Heart left ventricle (tissue), 16 donors: Measurements from ENCODE around the gene ABCB4. TPM values are rescaled to one million over a fixed set of nuclear protein-coding genes. Genes with fewer than 3 reads are reported as not detected.

Source experiments
- ATAC-seq, 4 donors: fragments of 200-7000 bp; cut with Tn5 transposase; one replicate each; pipeline ENCODE4 v1.9.1; 2020 to 2022; ENCODE audit warnings: moderate library complexity in 4 of 4, mild to moderate bottlenecking in 3 of 4, moderate number of reproducible peaks in 1 of 4
- DNase-seq, 5 donors: peaks; one replicate each; pipeline ENCODE4 v3.0.0-alpha.2; 2020
- H3K27ac ChIP-seq, 12 donors: fragments of 200-600 bp; sonication (generic) in 4 of 12; one replicate each; pipeline versions ENCODE4 v1.5.0 to v1.8.0; 2016 to 2022; ENCODE audit warnings: mild to moderate bottlenecking in 2 of 12
- H3K27me3 ChIP-seq, 9 donors: fragments of 200-600 bp; sonication (generic) in 2 of 9; one replicate each; pipeline versions ENCODE4 v1.5.1 to v1.8.0; 2016 to 2022; ENCODE audit warnings: mild to moderate bottlenecking in 3 of 9
- H3K36me3 ChIP-seq, 9 donors: fragments of 200-600 bp; sonication (generic) in 2 of 9; one replicate each; pipeline versions ENCODE4 v1.5.0 to v1.8.0; 2018 to 2022; ENCODE audit warnings: mild to moderate bottlenecking in 2 of 9
- H3K4me1 ChIP-seq, 12 donors: fragments of 200-600 bp; sonication (generic) in 4 of 12; one replicate each; pipeline versions ENCODE4 v1.5.0 to v1.8.0; 2016 to 2022; ENCODE audit warnings: mild to moderate bottlenecking in 3 of 12
- H3K4me3 ChIP-seq, 12 donors: fragments of 200-600 bp; sonication (generic) in 4 of 12; one replicate each; pipeline versions ENCODE4 v1.5.0 to v1.8.0; 2017 to 2022; ENCODE audit warnings: mild to moderate bottlenecking in 9 of 12, moderate library complexity in 4 of 12
- H3K9me3 ChIP-seq, 12 donors: fragments of 200-600 bp; sonication (generic) in 4 of 12; one replicate each; pipeline versions ENCODE4 v1.5.0 to v1.8.0; 2016 to 2022; ENCODE audit warnings: mild to moderate bottlenecking in 1 of 12
- CTCF ChIP-seq, 12 donors: fragments of 200-600 bp; sonication (generic) in 4 of 12; IDR thresholded peaks; one replicate each; pipeline versions ENCODE4 v1.5.0 to v1.8.0; 2018 to 2022; ENCODE audit warnings: antibody characterized with exemption in 12 of 12, mild to moderate bottlenecking in 5 of 12
- POLR2A ChIP-seq, 2 donors: fragments of 450-650 bp; IDR thresholded peaks; one replicate each; pipeline ENCODE4 v1.6.1; 2017; ENCODE audit warnings: antibody characterized with exemption in 2 of 2, mild to moderate bottlenecking in 2 of 2, moderate library complexity in 2 of 2
- WGBS, 4 donors: extraction: QIAGEN DNeasy Blood & Tissue Kit in 2 of 4; methylation state at CpG; one replicate each; pipeline versions ENCODE4 v1.1.5 to v1.1.7; 2013 to 2018; 5-methylcytosine and 5-hydroxymethylcytosine counted together
- intact Hi-C, 10 donors: fragments of 100-400 bp; cut with DNase I; formaldehyde crosslinking; loops; one replicate each; pipeline versions ENCODE4 v1.11.1 to v1.14.2; 2022
- polyA plus RNA-seq, 2 donors: library from polyadenylated mRNA; stranded (reverse); fragments of 200-250 nt; gene quantifications; one replicate each; pipeline ENCODE4 v1.2.3, GENCODE V29; 2013
- total RNA-seq, 9 donors: library from RNA; depleted of rRNA in 2 of 9; stranded (reverse); fragments of >200 nt in 2 of 9; fragmentation: NEBNext Ultra II Directional in 3 of 9; extraction: Animal tissue kit (Norgen Biotek cat#: 25700) in 3 of 9; gene quantifications; one replicate each; pipeline versions ENCODE4 v1.1.0 to v1.2.4, GENCODE V29; 2016 to 2023
- donor health status: ischemic (EF 13 %, LVEDD 7.1; RV severe dilation, severe dysfunction).
- donor health status: healthy with polysubstance abuse.
- donor health status: DM: no; HTN: yes; CAD: no.
- donor health status: DM: no; HTN: no; CAD: no.
- donor health status: ischemic (EF 25% LVEDD 6.9; RV normal size, moderate dysfunction).
- donor health status: ischemic (EF 25% LVEDD 5.7; RV mildly dilated, moderate dysfunction).
- donor health status: healthy.
- donor health status: DM: yes; HTN: yes; CAD: no.
- donor health status: ischemic (EF 35%, LVEDD 5.7; RV mildly dilated, moderate dysfunction).
- donor health status: nonischemic (EF 11% LVEDD 7.7; RV severe dilation, severe dysfunction).
- donor health status: DM: yes; HTN: yes; CAD: no.
- donor health status: PGD.
- donor health status: ischemic (EF 29% LVEDD 5.4; RV normal size, mild dysfunction).
- donor health status: nonischemic (EF 23%, LVEDD 6.1; RV moderate dilation, normal function).

ABCB4 gene
- total and polyA plus RNA-seq, 11 donors: 0.87 to 9.6 (median 6.8) TPM

- H3K9me3 ChIP-seq: no peaks in the 10 kb centered on the region
- peaks cover 0 to 6% (median 0%) of the 10 kb centered on the region in 9 donors for H3K36me3 ChIP-seq
- 76 to 85% (median 83%) methylated on average over 5 of the region's 5 CpGs for WGBS, 4 donors
- no peak for ATAC-seq
- no peak for TF ChIP-seq POLR2A (IDR thresholded peaks at IDR 0.05)
- no peak for TF ChIP-seq CTCF (IDR thresholded peaks at IDR 0.05)
- DNase-seq: no peak
- no peak overlapping the region for H3K4me3 ChIP-seq
- H3K27me3 ChIP-seq: no peaks in the 10 kb centered on the region
- peaks cover 0 to 5% (median 0%) of the 10 kb centered on the region in 12 donors for H3K4me1 ChIP-seq
- intact Hi-C loops: loop anchor here (2.0 to 10.0 kb wide), 7 partner anchors 31 to 662 kb away; partner anchors contain the start of gene ABCB4 (in 1 of the 10)
- H3K27ac ChIP-seq: no peak overlapping the region
Observed at GRCh38 chr7:87505557-87506245, 30.2 kb upstream of the ABCB4 start.

- 86 to 90% (median 88%) methylated on average over 5 of the region's 5 CpGs for WGBS, 4 donors
- DNase-seq (no peak), ATAC-seq (no peak)
- H3K9me3 ChIP-seq: no peaks in the 10 kb centered on the region
- intact Hi-C loops: loop anchor here in 9 of 10 donors (5.0 to 10.0 kb wide), 6 partner anchors 193 to 662 kb away; no protein-coding TSS in a partner anchor
- peaks cover 0 to 6% (median 0%) of the 10 kb centered on the region in 9 donors for H3K36me3 ChIP-seq
- TF ChIP-seq CTCF (IDR thresholded peaks at IDR 0.05) (no peak), POLR2A (IDR thresholded peaks at IDR 0.05) (no peak)
- no peaks in the 10 kb centered on the region for H3K27me3 ChIP-seq
- H3K4me3 ChIP-seq: no peak overlapping the region
- H3K27ac ChIP-seq: no peak overlapping the region
- H3K4me1 ChIP-seq: peaks cover 0 to 5% (median 0%) of the 10 kb centered on the region in 12 donors
Observed at GRCh38 chr7:87505122-87505521, 29.6 kb upstream of the ABCB4 start.

GRCh38 chr7:87499494-87499893 lies 24.0 kb upstream of the ABCB4 start:
- peaks cover 0 to 3% (median 0%) of the 10 kb centered on the region in 12 donors for H3K9me3 ChIP-seq
- 88 to 95% (median 91%) methylated on average over 3 of the region's 3 CpGs for WGBS, 4 donors
- H3K4me1 ChIP-seq: no peaks in the 10 kb centered on the region
- TF ChIP-seq CTCF (IDR thresholded peaks at IDR 0.05): no peak
- TF ChIP-seq POLR2A (IDR thresholded peaks at IDR 0.05): no peak
- H3K27ac ChIP-seq: no peak overlapping the region
- H3K36me3 ChIP-seq: no peaks in the 10 kb centered on the region
- intact Hi-C loops: no loop called here
- H3K4me3 ChIP-seq: no peak overlapping the region
- ATAC-seq (no peak), DNase-seq (no peak)
- no peaks in the 10 kb centered on the region for H3K27me3 ChIP-seq

GRCh38 chr7:87498893-87499292 lies 23.4 kb upstream of the ABCB4 start:
- Histone ChIP-seq H3K4me1 (no peaks in the 10 kb centered on the region), H3K36me3 (no peaks in the 10 kb centered on the region), H3K9me3 (peaks cover 0 to 5% (median 0%) of the 10 kb centered on the region in 12 donors), H3K4me3 (no peak overlapping the region), H3K27ac (no peak overlapping the region), H3K27me3 (no peaks in the 10 kb centered on the region)
- DNase-seq: no peak
- WGBS, 4 donors: 60 to 92% (median 73%) methylated on average over 1 of the region's 1 CpG
- no peak for ATAC-seq
- intact Hi-C loops: no loop called here
- TF ChIP-seq CTCF (IDR thresholded peaks at IDR 0.05) (no peak), POLR2A (IDR thresholded peaks at IDR 0.05) (no peak)
